AG09309 (cell line): ENCODE data around the gene DLGAP1.

ENCODE experiments used
- DNase-seq: peaks from one replicate; pipeline ENCODE4 v3.0.0-alpha.2; 2010; ENCODE audit warnings: low read depth
- H3K4me3 ChIP-seq: 2 replicates; pipeline ENCODE4 v1.5.1; 2011; ENCODE audit warnings: mild to moderate bottlenecking, low read depth, low read length, moderate library complexity; ENCODE audit not compliant: control insufficient read depth
- TF ChIP-seq, protein P1 (sequence below): IDR thresholded peaks from 2 replicates; pipeline ENCODE4 v1.5.1; 2011; ENCODE audit warnings: mild to moderate bottlenecking, low read depth, low read length, inconsistent platforms; ENCODE audit not compliant: insufficient read depth, control insufficient read depth; ENCODE audit errors: missing control alignments

DLGAP1 gene

GRCh38 chr18:3892152-3892551 lies 563.0 kb downstream of the DLGAP1 start:
- DNase-seq: no peak
- TF ChIP-seq, protein P1, sequence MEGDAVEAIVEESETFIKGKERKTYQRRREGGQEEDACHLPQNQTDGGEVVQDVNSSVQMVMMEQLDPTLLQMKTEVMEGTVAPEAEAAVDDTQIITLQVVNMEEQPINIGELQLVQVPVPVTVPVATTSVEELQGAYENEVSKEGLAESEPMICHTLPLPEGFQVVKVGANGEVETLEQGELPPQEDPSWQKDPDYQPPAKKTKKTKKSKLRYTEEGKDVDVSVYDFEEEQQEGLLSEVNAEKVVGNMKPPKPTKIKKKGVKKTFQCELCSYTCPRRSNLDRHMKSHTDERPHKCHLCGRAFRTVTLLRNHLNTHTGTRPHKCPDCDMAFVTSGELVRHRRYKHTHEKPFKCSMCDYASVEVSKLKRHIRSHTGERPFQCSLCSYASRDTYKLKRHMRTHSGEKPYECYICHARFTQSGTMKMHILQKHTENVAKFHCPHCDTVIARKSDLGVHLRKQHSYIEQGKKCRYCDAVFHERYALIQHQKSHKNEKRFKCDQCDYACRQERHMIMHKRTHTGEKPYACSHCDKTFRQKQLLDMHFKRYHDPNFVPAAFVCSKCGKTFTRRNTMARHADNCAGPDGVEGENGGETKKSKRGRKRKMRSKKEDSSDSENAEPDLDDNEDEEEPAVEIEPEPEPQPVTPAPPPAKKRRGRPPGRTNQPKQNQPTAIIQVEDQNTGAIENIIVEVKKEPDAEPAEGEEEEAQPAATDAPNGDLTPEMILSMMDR: no peak
- H3K4me3 ChIP-seq: no peak overlapping the region

DNA sequence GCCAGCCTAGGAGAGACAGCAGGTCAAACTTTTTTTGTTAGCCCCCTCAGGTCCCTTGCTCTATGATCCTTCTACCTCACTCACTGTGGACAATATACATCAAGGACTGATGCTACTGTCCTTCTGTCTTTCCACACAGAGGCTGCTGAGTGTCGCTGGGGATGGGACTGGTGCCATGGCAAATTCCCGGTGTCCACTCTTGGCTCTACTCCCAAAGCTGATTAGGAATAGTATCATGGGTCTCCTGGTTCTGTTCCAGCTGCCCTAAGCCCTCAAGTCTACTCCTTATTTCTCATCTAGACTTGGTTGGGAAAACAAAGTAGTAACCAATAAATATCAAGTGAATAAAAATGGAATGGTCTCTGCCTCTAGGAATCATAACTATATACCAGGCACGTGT lies 563.9 kb downstream of the DLGAP1 start:
- TF ChIP-seq, protein P1: no peak
- H3K4me3 ChIP-seq: no peak overlapping the region
- DNase-seq: no peak

DNA sequence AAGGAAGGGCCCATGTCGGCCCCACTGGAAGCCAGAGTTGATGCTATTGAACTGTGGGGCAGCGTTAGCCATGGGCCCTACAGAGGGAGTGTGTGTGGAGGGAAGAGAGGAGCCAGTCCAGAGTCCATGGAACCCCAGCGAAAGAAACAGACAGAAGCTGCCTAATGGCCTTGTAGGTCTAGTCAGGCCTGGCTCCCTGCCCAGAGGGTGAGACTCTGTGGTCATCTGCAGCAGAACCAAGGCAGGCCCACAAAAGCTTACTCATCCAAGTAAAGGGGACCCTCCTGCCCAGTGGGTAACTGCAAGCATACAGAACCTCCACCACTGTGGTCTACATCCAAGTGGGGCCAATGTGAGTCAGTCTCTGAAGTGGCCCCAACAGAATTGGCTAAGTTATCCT lies 565.3 kb downstream of the DLGAP1 start:
- peak; percentile 51 for DNase-seq
- H3K4me3 ChIP-seq: no peak overlapping the region
- TF ChIP-seq, protein P1: no peak

GRCh38 chr18:3889121-3889520 lies 566.0 kb downstream of the DLGAP1 start:
- no peak overlapping the region for H3K4me3 ChIP-seq
- TF ChIP-seq, protein P1: no peak
- no peak for DNase-seq

GRCh38 chr18:3886575-3887322 lies 568.4 kb downstream of the DLGAP1 start:
- TF ChIP-seq, protein P1: no peak
- DNase-seq: no peak
- H3K4me3 ChIP-seq: no peak overlapping the region

- no peak for DNase-seq
- no peak overlapping the region for H3K4me3 ChIP-seq
- TF ChIP-seq, protein P1: peak; percentile 14
Measured at GRCh38 chr18:3885209-3885792, 569.8 kb downstream of the DLGAP1 start.
